ENCODE data around the gene CA5B. TPM values are rescaled to one million over a fixed set of nuclear protein-coding genes. Genes with fewer than 3 reads are reported as not detected.

CA5B gene
- total and polyA plus RNA-seq, 2 of the 8 experiments (the other 6 are each of a cell fraction or from before 2014, with no cell fraction given), result 3.3 to 8.6 TPM

DNA sequence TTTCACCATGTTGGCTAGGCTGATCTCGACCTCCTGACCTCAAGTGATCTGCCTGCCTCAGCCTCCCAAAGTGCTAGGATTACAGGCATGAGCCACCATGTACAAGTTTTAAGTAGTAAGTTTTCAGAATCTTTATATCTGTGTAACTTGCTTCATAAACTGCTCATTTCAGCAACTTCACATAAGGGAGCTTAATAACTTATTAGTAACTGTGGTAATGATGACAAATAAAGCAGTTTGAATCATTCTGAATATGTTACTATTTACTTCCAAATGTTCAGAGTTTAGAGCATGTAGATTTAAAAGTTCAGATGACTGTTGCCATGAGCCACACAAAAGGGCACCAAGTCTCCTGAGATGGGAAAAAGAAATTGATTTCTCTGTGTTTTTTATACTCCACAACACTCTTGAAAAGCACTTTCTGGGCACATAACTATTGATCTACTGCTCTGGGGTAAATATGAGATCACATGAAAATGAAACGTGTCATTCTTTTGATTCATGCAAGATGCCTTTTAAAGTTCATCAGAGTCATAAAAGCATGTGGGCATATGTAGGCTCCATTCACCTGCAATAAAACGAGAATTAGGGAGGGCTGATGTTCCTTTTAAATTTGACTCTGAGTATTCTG is 14.1 kb upstream of the CA5B start (continued):
- TF ChIP-seq RAD21 (IDR thresholded peaks at IDR 0.05 in 1 of 2, conservative IDR thresholded peaks at IDR 0.05 in 1 of 2; ENCODE audit: low read depth in 2 of 2, low read length in 2 of 2), result no peak
- no peak for TF ChIP-seq ASH2L (IDR thresholded peaks at IDR 0.05; ENCODE audit: low read length)
- TF ChIP-seq RXRA (IDR thresholded peaks at IDR 0.05; ENCODE audit: insufficient read depth, low read depth, low read length), result no peak
- no peak for TF ChIP-seq CREB1 (IDR thresholded peaks at IDR 0.05)
